HEK293 (cell line): ENCODE results near the gene S1PR5.
A peak's percentile ranks its signal among the peaks of the same experiment; 100 is the strongest.

Experiments used
- BCL11A ChIP-seq: fragments of 450-650 bp; formaldehyde crosslinking; IDR thresholded peaks from 2 replicates; pipeline ENCODE4 v1.5.1; 2016; ENCODE audit warnings: low read depth, missing biosample characterization, missing genetic modification characterization
- GLIS1 ChIP-seq: fragments of 450-650 bp; formaldehyde crosslinking; IDR thresholded peaks from 2 replicates; pipeline ENCODE4 v1.5.1; 2016; ENCODE audit warnings: missing biosample characterization, missing genetic modification characterization
- KLF10 ChIP-seq: fragments of 450-650 bp; IDR thresholded peaks from 2 replicates; pipeline ENCODE4 v1.5.1; 2018; ENCODE audit warnings: missing biosample characterization, mild to moderate bottlenecking, missing genetic modification characterization
- KLF17 ChIP-seq: fragments of 450-650 bp; formaldehyde crosslinking; IDR thresholded peaks from 2 replicates; pipeline ENCODE4 v1.5.1; 2016; ENCODE audit warnings: missing biosample characterization, missing genetic modification characterization
- MEIS1 ChIP-seq: sonication (generic); formaldehyde crosslinking; IDR thresholded peaks from 2 replicates; pipeline ENCODE4 v1.8.1; 2022; ENCODE audit warnings: missing genetic modification reagents, mild to moderate bottlenecking, borderline replicate concordance
- OSR2 ChIP-seq: fragments of 450-650 bp; formaldehyde crosslinking; IDR thresholded peaks from 2 replicates; pipeline ENCODE4 v1.5.1; 2016; ENCODE audit warnings: missing biosample characterization, missing genetic modification characterization
- REST ChIP-seq: fragments of 450-650 bp; formaldehyde crosslinking; IDR thresholded peaks from 2 replicates; pipeline ENCODE4 v1.5.1; 2016; ENCODE audit warnings: missing biosample characterization, missing genetic modification characterization
- SCRT2 ChIP-seq: fragments of 450-650 bp; formaldehyde crosslinking; IDR thresholded peaks from 2 replicates; pipeline ENCODE4 v1.5.1; 2016; ENCODE audit warnings: missing biosample characterization, missing genetic modification characterization
- WT1 ChIP-seq: fragments of 450-650 bp; formaldehyde crosslinking; IDR thresholded peaks from 2 replicates; pipeline ENCODE4 v1.5.1; 2016; ENCODE audit warnings: missing biosample characterization, missing genetic modification characterization
- ZBTB26 ChIP-seq: fragments of 450-650 bp; formaldehyde crosslinking; optimal IDR thresholded peaks from 2 replicates; pipeline ENCODE3; 2016; ENCODE audit warnings: missing biosample characterization, mild to moderate bottlenecking, missing genetic modification characterization
- ZBTB49 ChIP-seq: fragments of 450-650 bp; formaldehyde crosslinking; IDR thresholded peaks from 2 replicates; pipeline ENCODE4 v1.5.1; 2016; ENCODE audit warnings: missing biosample characterization, missing genetic modification characterization, low read depth
- ZFP3 ChIP-seq: fragments of 450-650 bp; formaldehyde crosslinking; IDR thresholded peaks from 2 replicates; pipeline ENCODE4 v1.5.1; 2016; ENCODE audit warnings: low read depth, missing biosample characterization, missing genetic modification characterization
- ZFP37 ChIP-seq: fragments of 450-650 bp; formaldehyde crosslinking; IDR thresholded peaks from 2 replicates; pipeline ENCODE4 v1.5.1; 2016; ENCODE audit warnings: missing biosample characterization, missing genetic modification characterization
- ZNF114 ChIP-seq: fragments of 450-650 bp; formaldehyde crosslinking; IDR thresholded peaks from 2 replicates; pipeline ENCODE4 v1.5.0; 2017; ENCODE audit warnings: missing biosample characterization, missing genetic modification characterization
- ZNF155 ChIP-seq: fragments of 450-650 bp; formaldehyde crosslinking; IDR thresholded peaks from 2 replicates; pipeline ENCODE4 v1.5.1; 2016; ENCODE audit warnings: missing biosample characterization, missing genetic modification characterization
- ZNF16 ChIP-seq: fragments of 450-650 bp; formaldehyde crosslinking; IDR thresholded peaks from 2 replicates; pipeline ENCODE4 v1.5.1; 2016; ENCODE audit warnings: low read depth, missing biosample characterization, missing genetic modification characterization
- ZNF214 ChIP-seq: fragments of 450-650 bp; formaldehyde crosslinking; IDR thresholded peaks from 2 replicates; pipeline ENCODE4 v1.5.1; 2017; ENCODE audit warnings: missing biosample characterization, mild to moderate bottlenecking, missing genetic modification characterization, borderline replicate concordance
- ZNF23 ChIP-seq: fragments of 450-650 bp; formaldehyde crosslinking; IDR thresholded peaks from 2 replicates; pipeline ENCODE4 v1.5.1; 2016; ENCODE audit warnings: missing biosample characterization, missing genetic modification characterization, borderline replicate concordance
- ZNF324 ChIP-seq: fragments of 450-650 bp; formaldehyde crosslinking; IDR thresholded peaks from 2 replicates; pipeline ENCODE4 v1.5.1; 2016; ENCODE audit warnings: missing biosample characterization, missing genetic modification characterization
- ZNF362 ChIP-seq: fragments of 450-650 bp; formaldehyde crosslinking; IDR thresholded peaks from 2 replicates; pipeline ENCODE4 v1.5.1; 2016; ENCODE audit warnings: missing biosample characterization, missing genetic modification characterization
- ZNF394 ChIP-seq: fragments of 450-650 bp; formaldehyde crosslinking; IDR thresholded peaks from 2 replicates; pipeline ENCODE4 v1.5.1; 2016; ENCODE audit warnings: missing biosample characterization, missing genetic modification characterization, mild to moderate bottlenecking, moderate library complexity, borderline replicate concordance
- ZNF433 ChIP-seq: fragments of 450-650 bp; formaldehyde crosslinking; IDR thresholded peaks from 2 replicates; pipeline ENCODE4 v1.5.1; 2016; ENCODE audit warnings: missing biosample characterization, missing genetic modification characterization, low read depth
- ZNF544 ChIP-seq: fragments of 450-650 bp; formaldehyde crosslinking; IDR thresholded peaks from 2 replicates; pipeline ENCODE4 v1.5.0; 2017; ENCODE audit warnings: missing biosample characterization, missing genetic modification characterization
- ZNF561 ChIP-seq: fragments of 450-650 bp; IDR thresholded peaks from 2 replicates; pipeline ENCODE4 v1.5.1; 2018; ENCODE audit warnings: missing biosample characterization, missing genetic modification characterization, borderline replicate concordance
- ZNF600 ChIP-seq: fragments of 450-650 bp; formaldehyde crosslinking; IDR thresholded peaks from 2 replicates; pipeline ENCODE4 v1.5.1; 2016; ENCODE audit warnings: missing biosample characterization, missing genetic modification characterization
- ZNF654 ChIP-seq: fragments of 450-650 bp; formaldehyde crosslinking; IDR thresholded peaks from 2 replicates; pipeline ENCODE4 v1.5.1; 2016; ENCODE audit warnings: low read depth, missing biosample characterization, missing genetic modification characterization
- ZNF664 ChIP-seq: fragments of 450-650 bp; formaldehyde crosslinking; IDR thresholded peaks from 2 replicates; pipeline ENCODE4 v1.5.1; 2016; ENCODE audit warnings: missing biosample characterization, missing genetic modification characterization
- ZNF707 ChIP-seq: fragments of 450-650 bp; formaldehyde crosslinking; IDR thresholded peaks from 2 replicates; pipeline ENCODE4 v1.5.1; 2016; ENCODE audit warnings: missing biosample characterization, missing genetic modification characterization
- ZNF776 ChIP-seq: fragments of 450-650 bp; formaldehyde crosslinking; IDR thresholded peaks from 2 replicates; pipeline ENCODE4 v1.5.0; 2017; ENCODE audit warnings: missing biosample characterization, missing genetic modification characterization, borderline replicate concordance

Gene S1PR5

GRCh38 chr19:10517760-10518443, 655 bp upstream of the S1PR5 start (continued):
- TF ChIP-seq ZNF707 (tag by site-specific recombination) (no peak), ZBTB49 (tag by site-specific recombination) (no peak), OSR2 (tag by site-specific recombination) (peak; percentile 32; the same call in 1 of the 2 replicates), BCL11A (tag by site-specific recombination) (0 out of 2 replicates have a peak, but pooled peaks have one; percentile 17), KLF10 (no peak), ZNF155 (tag by site-specific recombination) (no peak), ZNF561 (tag by site-specific recombination) (peak; percentile 62; the same call in 1 of the 2 replicates), ZNF433 (tag by site-specific recombination) (no peak), ZFP3 (tag by site-specific recombination) (no peak), ZNF654 (tag by site-specific recombination) (no peak), ZNF776 (no peak), ZBTB26 (tag by site-specific recombination) (peak; percentile 48), KLF17 (tag by site-specific recombination) (peak; percentile 82; the same call in 1 of the 2 replicates), ZNF114 (tag by site-specific recombination) (no peak), WT1 (0 out of 2 replicates have a peak, but pooled peaks have one; percentile 45), ZNF600 (tag by site-specific recombination) (peak; percentile 12; the same call in 1 of the 2 replicates), ZNF324 (tag by site-specific recombination) (peak; percentile 40; the same call in 1 of the 2 replicates), ZNF214 (tag by site-specific recombination) (no peak), MEIS1 (CRISPR knock-in tag) (no peak), ZNF394 (peak; percentile 40; the same call in 1 of the 2 replicates), SCRT2 (tag by site-specific recombination) (0 out of 2 replicates have a peak, but pooled peaks have one; percentile 40), ZFP37 (tag by site-specific recombination) (no peak), ZNF23 (tag by site-specific recombination) (no peak), ZNF16 (tag by site-specific recombination) (no peak), ZNF544 (no peak), ZNF362 (tag by site-specific recombination) (peak; percentile 92), ZNF664 (tag by site-specific recombination) (no peak), GLIS1 (tag by site-specific recombination) (peak; percentile 94), REST (tag by site-specific recombination) (no peak)
